GM12878 (cell line): Measurements from ENCODE around the gene MAD1L1. TPM values are rescaled to one million over a fixed set of nuclear protein-coding genes. Genes with fewer than 3 reads are reported as not detected.

ENCODE experiments used
- ATAC-seq: fragments of 200-7000 bp; cut with Tn5 transposase; 3 replicates; pipeline ENCODE4 v1.9.1; 2020; ENCODE audit warnings: mild to moderate bottlenecking, moderate library complexity
- BruUV-seq: library from RNA; stranded (reverse); fragments of 400-500 nt; replicated peaks from 2 replicates; lab custom pipeline; 2021; lab: Mats Ljungman, UMichigan
- CTCF ChIA-PET: fragments of 300-600 bp; sonication (Branson Sonifier 250); formaldehyde crosslinking; extraction: SDS; loops from one replicate; lab custom pipeline; 2021; ENCODE audit warnings: inconsistent platforms; lab: Yijun Ruan, JAX
- POLR2A ChIA-PET: fragments of 350-600 bp; formaldehyde crosslinking; extraction: SDS; loops from one replicate; lab custom pipeline; 2021; ENCODE audit warnings: inconsistent platforms; lab: Charles Lee
- RAD21 ChIA-PET: fragments of 300-600 bp; sonication (Branson Sonifier 250); formaldehyde crosslinking; loops from one replicate; lab custom pipeline; 2023; ENCODE audit warnings: antibody characterized with exemption; ENCODE audit not compliant: unreplicated experiment; lab: Charles Lee
- SMC1A ChIA-PET: fragments of 300-600 bp; sonication (Branson Sonifier 250); formaldehyde crosslinking; loops from one replicate; lab custom pipeline; 2023; ENCODE audit not compliant: unreplicated experiment, uncharacterized antibody; lab: Charles Lee
- DNase-seq: peaks from one replicate; pipeline ENCODE4 v3.0.0-alpha.2; 2011; ENCODE audit warnings: low read depth, low spot score
- FAIRE-seq: peaks from 3 replicates; lab custom pipeline; 2011; peaks lifted over from hg19 to GRCh38; lab: Jason Lieb, UNC
- H2AFZ ChIP-seq: 2 replicates; pipeline ENCODE4 v1.6.0; 2011; ENCODE audit warnings: low read depth, low read length, control low read depth; ENCODE audit not compliant: control insufficient read depth
- H3K27ac ChIP-seq: 2 replicates; pipeline ENCODE4 v1.5.1; 2011; ENCODE audit warnings: control low read depth; ENCODE audit not compliant: control insufficient read depth, insufficient read depth
- H3K27me3 ChIP-seq, 2 experiments: replicated peaks in 1 of 2; 2 replicates each; pipeline versions ENCODE4 v1.6.0 to v1.6.1; 2011; ENCODE audit warnings: low read length in 1 of 2; ENCODE audit not compliant: control insufficient read depth in 2 of 2, insufficient read depth in 2 of 2
- H3K36me3 ChIP-seq, 2 experiments: 2 replicates each; pipeline ENCODE4 v1.5.1; 2011; ENCODE audit warnings: low read length in 1 of 2; ENCODE audit not compliant: control insufficient read depth in 2 of 2, insufficient read depth in 2 of 2
- H3K4me1 ChIP-seq: 2 replicates; pipeline ENCODE4 v1.6.1; 2011; ENCODE audit warnings: mild to moderate bottlenecking, low read length, moderate library complexity, mixed read lengths; ENCODE audit not compliant: control insufficient read depth, insufficient read depth
- H3K4me2 ChIP-seq: 2 replicates; pipeline ENCODE4 v1.6.0; 2011; ENCODE audit warnings: control low read depth; ENCODE audit not compliant: control insufficient read depth, insufficient read depth
- H3K4me3 ChIP-seq: fragments of 200-600 bp; sonication (generic); 2 replicates; pipeline ENCODE4 v1.5.1; 2016
- H3K79me2 ChIP-seq: 2 replicates; pipeline ENCODE4 v1.6.0; 2011; ENCODE audit warnings: low read length; ENCODE audit not compliant: control insufficient read depth, insufficient read depth
- H3K9ac ChIP-seq: 2 replicates; pipeline ENCODE4 v1.8.0; 2011; ENCODE audit warnings: low read length, control low read depth, mixed read lengths; ENCODE audit not compliant: control insufficient read depth, insufficient read depth
- H3K9me3 ChIP-seq: replicated peaks from 3 replicates; pipeline ENCODE4 v1.5.1; 2011; ENCODE audit warnings: mild to moderate bottlenecking, low read length; ENCODE audit not compliant: control insufficient read depth, insufficient read depth
- H4K20me1 ChIP-seq: 2 replicates; pipeline ENCODE4 v1.6.0; 2011; ENCODE audit not compliant: control insufficient read depth, insufficient read depth
- BHLHE40 ChIP-seq, 2 experiments: fragments of 450-650 bp in 1 of 2; IDR thresholded peaks; 2 replicates each; pipeline ENCODE4 v1.6.1; 2011 to 2017; ENCODE audit warnings: low read depth in 2 of 2, borderline replicate concordance in 1 of 2, improper control_type of control experiment in 1 of 2, low read length in 1 of 2, mild to moderate bottlenecking in 1 of 2
- EZH2 ChIP-seq: IDR thresholded peaks from 2 replicates; pipeline ENCODE4 v1.6.1; 2012; ENCODE audit warnings: low read depth, mild to moderate bottlenecking, control low read depth, inconsistent platforms, low read length, borderline replicate concordance; ENCODE audit not compliant: control insufficient read depth
- HDGF ChIP-seq: fragments of 450-650 bp; IDR thresholded peaks from 2 replicates; pipeline ENCODE4 v1.6.1; 2016; ENCODE audit warnings: antibody characterized with exemption
- IKZF2 ChIP-seq, 2 experiments: fragments of 450-650 bp; IDR thresholded peaks; 2 replicates each; pipeline ENCODE4 v1.6.1; 2017; ENCODE audit warnings: mild to moderate bottlenecking in 2 of 2, moderate library complexity in 2 of 2
- JUNB ChIP-seq: IDR thresholded peaks from 2 replicates; pipeline ENCODE4 v1.6.1; 2016; ENCODE audit warnings: antibody characterized with exemption, mild to moderate bottlenecking
- RUNX3 ChIP-seq: IDR thresholded peaks from 2 replicates; pipeline ENCODE4 v1.6.1; 2012; ENCODE audit warnings: low read length, inconsistent platforms
- TCF12 ChIP-seq: IDR thresholded peaks from 2 replicates; pipeline ENCODE4 v1.6.1; 2011; ENCODE audit warnings: low read depth, mild to moderate bottlenecking, low read length
- WGBS: methylation state at CpG from one replicate; pipeline ENCODE4 v1.1.6; 2016; ENCODE audit warnings: low lambda C conversion rate; ENCODE audit not compliant: insufficient replicate concordance, insufficient coverage; ENCODE audit errors: missing lambda C conversion rate; 5-methylcytosine and 5-hydroxymethylcytosine counted together
- in situ Hi-C: fragments of 300-500 bp; cut with MboI; formaldehyde crosslinking; loops from 9 replicates; pipeline ENCODE4 v1.14.3; 2018; ENCODE audit warnings: mixed read lengths
- intact Hi-C: fragments of 100-400 bp; cut with micrococcal nuclease; formaldehyde crosslinking; loops from one replicate; pipeline ENCODE4 v1.14.2; 2022; ENCODE audit not compliant: unreplicated experiment
- polyA plus RNA-seq, 11 experiments: library from polyadenylated mRNA; depleted of rRNA in 4 of 11; unstranded in 6 of 11; stranded (reverse) in 5 of 11; fragments of >200 nt; fragmentation: Nextera tagmentation in 4 of 11; fragmentation: Illumina TruSeq in 1 of 11; extraction: Ambion mirVana in 4 of 11; extraction: Trizol in 1 of 11; gene quantifications; 1 replicate in 1 of 11; 2 replicates in 10 of 11; pipeline versions ENCODE4 v1.2.1 to v1.2.3, GENCODE V29; 2011 to 2016; ENCODE audit warnings: inconsistent platforms in 2 of 11, missing spikeins in 2 of 11, low read depth in 1 of 11
- total RNA-seq, 4 experiments: library from RNA; depleted of rRNA in 3 of 4; stranded (reverse); fragments of >200 nt in 3 of 4; fragmentation: Illumina TruSeq in 1 of 4; extraction: Trizol in 1 of 4; gene quantifications; 2 replicates each; pipeline versions ENCODE4 v1.2.1 to v1.2.3, GENCODE V29; 2013 to 2021

MAD1L1 gene
- total and polyA plus RNA-seq, 10 of the 15 experiments (the other 5 are each of a cell fraction or from before 2014, with no cell fraction given): 2.2 to 76.8 (median 38.3) TPM

DNA sequence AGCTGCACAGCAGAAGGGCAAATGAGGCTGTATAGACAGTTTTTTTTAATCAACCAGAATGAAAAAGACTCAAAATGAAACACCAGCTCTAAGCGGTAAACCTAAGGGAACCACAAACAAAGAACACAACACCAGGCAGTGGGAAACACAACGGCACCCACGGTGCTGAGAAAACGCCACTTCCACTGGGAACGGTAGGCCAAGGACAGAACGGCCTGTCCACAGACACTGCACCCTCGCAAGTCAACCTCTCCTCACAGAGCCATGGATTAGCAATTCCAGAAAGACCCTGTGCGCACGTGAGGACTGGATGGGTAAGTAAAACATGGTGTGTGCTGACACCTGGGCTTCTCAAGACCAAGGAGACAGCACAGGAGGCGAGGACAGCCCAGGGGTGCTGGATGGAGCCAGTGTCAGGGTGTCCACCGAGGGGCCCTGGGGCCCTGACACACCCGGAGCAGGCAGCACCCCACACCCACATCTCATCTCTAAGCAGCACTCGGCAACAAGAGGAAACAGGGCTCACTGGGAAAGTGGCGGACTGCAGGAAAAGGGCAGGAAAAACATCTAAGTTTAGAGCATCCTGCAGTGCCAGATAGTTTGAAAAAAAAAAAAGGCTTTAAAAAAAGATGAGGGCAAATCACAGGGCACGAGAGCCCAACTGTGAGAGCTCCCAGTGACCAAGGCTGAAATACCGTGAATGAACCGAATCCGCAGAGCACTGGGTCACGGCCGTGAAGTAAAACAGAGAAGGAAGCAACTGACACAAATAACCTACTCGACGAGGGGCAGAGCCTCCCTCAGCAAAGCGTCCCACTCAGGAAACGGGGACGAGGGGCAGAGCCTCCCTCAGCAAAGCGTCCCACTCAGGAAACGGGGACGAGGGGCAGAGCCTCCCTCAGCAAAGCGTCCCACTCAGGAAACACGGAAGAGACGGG, 120.2 kb downstream of the MAD1L1 start:
- SMC1A ChIA-PET: interaction anchor here (0.6 to 1.7 kb wide), 3 partner anchors 12 to 72 kb away, joined by 3 to 5 read pairs (median 4); no protein-coding TSS in a partner anchor
- peak overlapping the region; percentile 44; the same call in 1 of the 2 replicates for H3K4me3 ChIP-seq
- in situ Hi-C loops: no loop called here
- 0 out of 2 replicates have a peak, but pooled peaks cover 2% of the 10 kb centered on the region for H3K79me2 ChIP-seq
- peaks cover 26% of the 10 kb centered on the region for H3K4me1 ChIP-seq
- H3K4me2 ChIP-seq: peak overlapping the region; percentile 52
- peak overlapping the region; percentile 13 for H3K9ac ChIP-seq
- no peaks in the 10 kb centered on the region for H4K20me1 ChIP-seq
- CTCF ChIA-PET: interaction anchor here (3.5 kb wide), 1 partner anchor 12 kb away, joined by 10 read pairs; no protein-coding TSS in a partner anchor
- no peak for DNase-seq
- H2AFZ ChIP-seq: no peak overlapping the region
- POLR2A ChIA-PET: no interaction called here
- RAD21 ChIA-PET: no interaction called here
- peak; percentile 41 for ATAC-seq
- H3K27me3 ChIP-seq: no peaks in the 10 kb centered on the region
- FAIRE-seq: no peak
- H3K9me3 ChIP-seq: no peaks in the 10 kb centered on the region; the same call in 2 of the 3 replicates
- WGBS: 32% methylated on average over 30 of the region's 31 CpGs
- TF ChIP-seq EZH2 (no peak), TCF12 (0 out of 2 replicates have a peak, but pooled peaks have one; percentile 23), JUNB (0 out of 2 replicates have a peak, but pooled peaks have one; percentile 32), RUNX3 (peak; percentile 79), BHLHE40 (IDR thresholded peaks at IDR 0.05; ENCODE audit: borderline replicate concordance in 1 of 2, low read depth in 2 of 2, low read length in 1 of 2) (peak; percentile 23 to 58; a peak in 3 of 4 replicates), HDGF (no peak), IKZF2 (IDR thresholded peaks at IDR 0.05) (0 out of 4 replicates have a peak, but pooled peaks of 1 of the 2 experiments have one; percentile 14)
- TF ChIP-seq, all 136 proteins: peak for 5
- peaks cover 0 to 4% of the 10 kb centered on the region in 2 experiments; a peak in 2 of 4 replicates for H3K36me3 ChIP-seq
- peak overlapping the region; percentile 67 for H3K27ac ChIP-seq
- BruUV-seq: no TSS peak
- intact Hi-C loops: loop anchor here (5.0 kb wide), 1 partner anchor 70 kb away; no protein-coding TSS in a partner anchor
